HFFc6 (cell line): ENCODE data around the gene TWSG1. TPM values are rescaled to one million over a fixed set of nuclear protein-coding genes. Genes with fewer than 3 reads are reported as not detected.
A peak's percentile ranks its signal among the peaks of the same experiment; 100 is the strongest.

Source experiments
- DNase-seq: peaks from one replicate; pipeline ENCODE4 v3.0.0-alpha.2; 2018
- H3K27ac Mint-ChIP-seq: 2 replicates; pipeline ENCODE4 v1.8.0; 2020; ENCODE audit warnings: mild to moderate bottlenecking, mixed read lengths
- H3K27me3 Mint-ChIP-seq: 2 replicates; pipeline ENCODE4 v1.8.0; 2021; ENCODE audit warnings: mild to moderate bottlenecking, moderate library complexity, mixed read lengths; ENCODE audit not compliant: insufficient read depth
- H3K36me3 Mint-ChIP-seq: 2 replicates; pipeline ENCODE4 v1.8.0; 2021; ENCODE audit warnings: low read depth, mixed read lengths
- H3K4me1 Mint-ChIP-seq: 2 replicates; pipeline ENCODE4 v1.8.0; 2020; ENCODE audit warnings: low read depth, mixed read lengths
- H3K4me3 Mint-ChIP-seq: 2 replicates; pipeline ENCODE4 v1.8.0; 2020; ENCODE audit warnings: mild to moderate bottlenecking, moderate library complexity, mixed read lengths
- H3K9me3 Mint-ChIP-seq: 2 replicates; pipeline ENCODE4 v1.8.0; 2020; ENCODE audit warnings: mild to moderate bottlenecking, mixed read lengths
- CTCF ChIP-seq: fragments of 200-600 bp; sonication (generic); IDR thresholded peaks from 2 replicates; pipeline ENCODE4 v1.5.0; 2021; ENCODE audit warnings: antibody characterized with exemption, mild to moderate bottlenecking
- total RNA-seq, 6 experiments: library from RNA; stranded (reverse); fragmentation: NEBNext Ultra II Directional; extraction: Animal tissue kit (Norgen Biotek cat#: 25700); gene quantifications; 2 replicates in 1 of 6; 3 replicates in 5 of 6; pipeline ENCODE4 v1.2.3, GENCODE V29; 2021

TWSG1 gene
- total RNA-seq, 6 experiments from 2014 or later, result 119 to 153 (median 138) TPM

- peak overlapping the region; percentile 12; the same call in 1 of the 2 replicates for H3K4me3 Mint-ChIP-seq
- no peak overlapping the region; the same call in 1 of the 2 replicates for H3K27ac Mint-ChIP-seq
- H3K27me3 Mint-ChIP-seq, result peaks cover 6% of the 10 kb centered on the region
Observed at GRCh38 chr18:9433671-9434121, 99.1 kb downstream of the TWSG1 start.

GRCh38 chr18:9434122-9434701 lies 99.6 kb downstream of the TWSG1 start:
- H3K27ac Mint-ChIP-seq, result no peak overlapping the region
- H3K27me3 Mint-ChIP-seq, result peaks cover 6% of the 10 kb centered on the region
- no peaks in the 10 kb centered on the region for H3K9me3 Mint-ChIP-seq
- H3K4me1 Mint-ChIP-seq, result peaks cover 28% of the 10 kb centered on the region
- no peak for TF ChIP-seq CTCF
- no peak overlapping the region for H3K4me3 Mint-ChIP-seq
- H3K36me3 Mint-ChIP-seq, result no peaks in the 10 kb centered on the region
- DNase-seq, result no peak

More at GRCh38 chr18:9433671-9434121, 99.1 kb downstream of the TWSG1 start:
- no peaks in the 10 kb centered on the region for H3K36me3 Mint-ChIP-seq
- peaks cover 33% of the 10 kb centered on the region for H3K4me1 Mint-ChIP-seq
- H3K9me3 Mint-ChIP-seq, result no peaks in the 10 kb centered on the region
- DNase-seq, result no peak
- TF ChIP-seq CTCF, result no peak

- no peaks in the 10 kb centered on the region for H3K36me3 Mint-ChIP-seq
- no peaks in the 10 kb centered on the region for H3K9me3 Mint-ChIP-seq
- H3K27ac Mint-ChIP-seq, result no peak overlapping the region
- peaks cover 20% of the 10 kb centered on the region for H3K4me1 Mint-ChIP-seq
- DNase-seq, result no peak
- TF ChIP-seq CTCF, result no peak
- no peak overlapping the region for H3K4me3 Mint-ChIP-seq
- peaks cover 6% of the 10 kb centered on the region for H3K27me3 Mint-ChIP-seq
Observed at GRCh38 chr18:9435041-9435440, 100.5 kb downstream of the TWSG1 start.

GRCh38 chr18:9436206-9436929 lies 101.8 kb downstream of the TWSG1 start:
- no peak for DNase-seq
- no peak for TF ChIP-seq CTCF
- Mint-ChIP-seq H3K36me3 (no peaks in the 10 kb centered on the region), H3K27ac (0 out of 2 replicates have a peak overlapping the region, but pooled peaks have one; percentile 24), H3K27me3 (peaks cover 6% of the 10 kb centered on the region), H3K4me3 (no peak overlapping the region), H3K4me1 (peaks cover 20% of the 10 kb centered on the region), H3K9me3 (no peaks in the 10 kb centered on the region)

- no peak for TF ChIP-seq CTCF
- no peak for DNase-seq
- H3K4me1 Mint-ChIP-seq, result peaks cover 20% of the 10 kb centered on the region
- H3K4me3 Mint-ChIP-seq, result no peak overlapping the region
- no peaks in the 10 kb centered on the region for H3K36me3 Mint-ChIP-seq
- no peaks in the 10 kb centered on the region for H3K9me3 Mint-ChIP-seq
- 0 out of 2 replicates have a peak overlapping the region, but pooled peaks have one; percentile 24 for H3K27ac Mint-ChIP-seq
- peaks cover 4% of the 10 kb centered on the region for H3K27me3 Mint-ChIP-seq
Observed at GRCh38 chr18:9437021-9437437, 102.5 kb downstream of the TWSG1 start.
